Left lobe of liver (tissue), 2 donors: ENCODE results near the gene CCNK. TPM values are rescaled to one million over a fixed set of nuclear protein-coding genes. Genes with fewer than 3 reads are reported as not detected.
A peak's percentile ranks its signal among the peaks of the same experiment; 100 is the strongest.

Experiments used
- ATAC-seq: fragments of 200-7000 bp; cut with Tn5 transposase; one replicate; pipeline ENCODE4 v1.9.1; 2020; ENCODE audit warnings: mild to moderate bottlenecking, moderate library complexity
- DNase-seq: peaks from one replicate; pipeline ENCODE4 v3.0.0-alpha.2; 2020; ENCODE audit warnings: low spot score
- total RNA-seq: library from RNA; stranded (reverse); gene quantifications from one replicate; pipeline ENCODE4 v1.2.1, GENCODE V29; 2021
- donor health status: DM: no; HTN: no; CAD: no; lungs with moderate emphysema.
- donor health status: DM: no; HTN: yes; CAD: no.

CCNK gene
- total RNA-seq, 1 donor from 2014 or later, result 13.8 TPM

DNA sequence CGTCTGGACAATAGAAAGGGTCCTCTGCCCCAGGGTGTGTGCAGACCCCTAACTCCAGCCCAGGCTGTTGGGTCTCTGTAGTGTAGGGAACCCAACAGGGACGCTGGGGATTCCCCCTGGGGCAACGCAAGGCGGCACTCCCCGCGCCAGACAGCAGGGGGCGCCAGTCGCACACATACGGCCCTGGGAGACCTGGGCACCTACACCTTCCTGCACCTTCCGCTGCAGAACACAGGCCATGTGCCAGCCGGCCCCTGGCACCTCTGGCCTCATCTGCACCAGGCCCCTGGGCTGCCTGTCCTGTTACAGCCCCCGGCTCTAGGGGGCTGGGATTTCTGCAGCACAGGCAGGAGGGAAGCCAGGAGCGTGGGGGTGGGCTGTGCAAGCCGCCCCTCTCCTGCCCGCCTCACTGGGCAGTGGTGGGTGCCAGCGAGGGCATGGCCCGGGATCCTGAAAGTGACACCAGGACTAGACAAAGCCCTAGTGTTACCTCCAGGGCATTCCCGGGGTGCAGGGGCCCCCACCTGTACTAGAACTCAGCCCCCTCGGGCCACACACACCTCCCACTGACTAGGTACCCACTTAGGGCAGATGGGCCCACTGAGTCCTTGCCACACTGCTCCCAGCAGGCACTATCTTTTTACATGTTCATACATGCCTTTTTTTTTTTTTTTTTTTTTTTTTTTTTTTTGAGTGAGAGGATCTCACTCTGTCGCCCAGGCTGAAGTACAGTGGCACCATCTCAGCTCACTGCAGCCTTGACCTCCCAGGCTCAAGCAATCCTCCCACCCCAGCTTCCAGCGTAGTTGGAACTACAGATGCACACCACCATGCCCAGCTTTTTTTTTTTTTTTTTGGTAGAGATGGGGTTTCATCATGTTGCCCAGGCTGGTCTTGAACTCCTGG, 37.5 kb downstream of the CCNK start:
- ATAC-seq, result peak; percentile 93
- DNase-seq, result peak; percentile 89

- no peak for DNase-seq
- no peak for ATAC-seq
Measured at GRCh38 chr14:99519347-99519881, 38.2 kb downstream of the CCNK start.

DNA sequence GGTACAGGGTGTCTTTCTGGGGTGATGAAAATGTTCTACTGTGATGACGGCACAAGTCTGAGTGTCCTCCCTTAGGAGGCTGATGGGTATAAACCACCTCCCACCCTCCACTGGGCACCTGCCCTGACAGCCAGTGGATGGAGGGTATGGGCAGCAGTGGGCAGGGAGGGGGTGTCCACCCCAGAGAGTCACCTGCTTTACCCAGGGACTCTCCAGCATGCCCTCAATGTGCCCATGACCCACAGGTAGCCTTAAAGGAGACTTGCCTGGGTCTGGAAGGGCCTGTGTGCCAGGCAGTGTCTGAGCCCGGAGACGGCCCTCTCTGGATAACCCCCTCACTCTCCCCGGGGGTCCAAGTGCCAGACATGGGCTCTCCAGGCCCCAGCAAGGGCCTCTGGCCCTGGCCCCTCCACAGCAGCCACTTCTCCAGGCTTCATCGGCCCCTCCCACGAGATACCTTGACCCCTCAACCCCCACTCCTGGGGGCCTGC, 38.8 kb downstream of the CCNK start:
- ATAC-seq (no peak), DNase-seq (no peak)

GRCh38 chr14:99520571-99521081, 39.4 kb downstream of the CCNK start:
- no peak for ATAC-seq
- no peak for DNase-seq

- ATAC-seq, result no peak
- DNase-seq, result no peak
Measured at GRCh38 chr14:99521176-99522024, 40.2 kb downstream of the CCNK start.

- no peak for DNase-seq
- no peak for ATAC-seq
Measured at GRCh38 chr14:99522025-99522401, 40.8 kb downstream of the CCNK start.

DNA sequence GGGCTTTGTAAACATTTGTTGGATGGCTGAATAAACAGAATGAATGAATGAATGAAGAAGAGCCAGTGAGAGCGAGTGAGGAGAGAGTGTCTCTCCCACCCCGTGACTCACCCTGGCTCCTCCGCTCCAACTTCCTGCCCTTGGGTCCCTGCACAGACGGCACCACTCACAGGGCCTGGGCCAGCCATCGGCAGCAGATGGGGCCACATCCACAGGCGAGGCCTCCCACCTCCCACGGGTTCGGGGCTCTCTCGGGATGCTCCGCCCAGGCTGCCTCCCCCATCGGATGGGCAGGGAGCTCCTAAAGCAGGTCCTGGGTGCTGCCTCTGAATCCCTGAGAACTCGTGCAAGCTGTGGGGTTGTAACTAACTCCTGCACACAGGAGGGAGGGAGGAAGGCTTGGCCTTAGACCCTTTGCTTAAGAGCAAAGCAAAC, 41.3 kb downstream of the CCNK start:
- ATAC-seq (no peak), DNase-seq (no peak)

- DNase-seq (no peak), ATAC-seq (no peak)
Measured at GRCh38 chr14:99522934-99523703, 41.9 kb downstream of the CCNK start.

GRCh38 chr14:99523704-99524055, 42.5 kb downstream of the CCNK start:
- ATAC-seq (no peak), DNase-seq (no peak)

DNA sequence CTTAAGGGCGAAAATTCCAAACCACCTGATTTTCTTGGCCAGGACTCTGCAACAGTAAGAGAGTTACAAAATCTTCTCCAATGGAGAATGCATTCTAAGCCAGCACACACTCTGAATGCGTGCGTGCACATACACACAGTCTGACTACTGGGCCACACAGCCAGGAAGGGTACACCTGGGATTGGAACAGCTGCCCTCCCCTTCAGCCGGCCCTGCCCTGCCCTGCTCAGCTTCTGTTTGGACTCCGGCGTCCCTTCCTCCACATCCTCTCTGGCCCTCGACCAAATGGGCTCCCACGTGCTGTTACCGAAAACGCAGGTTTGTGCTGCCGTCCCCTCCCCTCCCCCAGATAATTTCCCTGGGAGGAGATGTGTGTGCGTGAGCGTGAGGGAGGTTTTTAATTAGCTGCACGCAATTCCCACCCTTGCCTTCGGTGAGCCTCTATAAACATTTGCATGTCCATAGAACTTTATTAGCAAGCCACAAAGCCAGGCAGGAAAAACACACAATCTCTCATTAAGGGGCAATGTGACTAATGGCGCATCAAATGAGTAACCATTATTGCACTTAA, 43.0 kb downstream of the CCNK start:
- ATAC-seq, result peak; percentile 17
- no peak for DNase-seq

GRCh38 chr14:99524804-99525698, 43.8 kb downstream of the CCNK start:
- DNase-seq, result no peak
- peak; percentile 41 for ATAC-seq

GRCh38 chr14:99525699-99526080, 44.5 kb downstream of the CCNK start:
- no peak for DNase-seq
- ATAC-seq, result no peak

DNA sequence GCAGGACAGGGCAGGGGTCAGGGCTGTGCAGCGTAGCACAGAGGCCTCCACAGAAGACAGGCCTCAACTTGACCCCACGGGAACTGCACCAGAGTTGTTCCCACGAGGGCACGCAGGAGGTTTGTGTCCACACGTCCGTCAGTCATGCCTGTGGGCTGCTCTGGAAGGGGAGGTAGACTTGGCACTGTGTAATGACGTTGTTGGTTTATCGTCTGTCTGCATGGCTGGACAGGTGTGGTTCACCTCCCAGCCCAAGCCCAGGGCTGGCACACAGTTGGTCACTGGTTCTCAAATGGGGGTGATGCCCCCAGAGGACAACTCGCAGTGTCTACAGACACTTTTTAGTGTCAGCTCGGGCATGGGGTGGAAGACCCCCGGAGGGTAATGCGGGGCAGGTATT, 45.8 kb downstream of the CCNK start:
- DNase-seq (no peak), ATAC-seq (no peak)

- DNase-seq, result no peak
Measured at GRCh38 chr14:99527427-99528076, 46.3 kb downstream of the CCNK start.

DNA sequence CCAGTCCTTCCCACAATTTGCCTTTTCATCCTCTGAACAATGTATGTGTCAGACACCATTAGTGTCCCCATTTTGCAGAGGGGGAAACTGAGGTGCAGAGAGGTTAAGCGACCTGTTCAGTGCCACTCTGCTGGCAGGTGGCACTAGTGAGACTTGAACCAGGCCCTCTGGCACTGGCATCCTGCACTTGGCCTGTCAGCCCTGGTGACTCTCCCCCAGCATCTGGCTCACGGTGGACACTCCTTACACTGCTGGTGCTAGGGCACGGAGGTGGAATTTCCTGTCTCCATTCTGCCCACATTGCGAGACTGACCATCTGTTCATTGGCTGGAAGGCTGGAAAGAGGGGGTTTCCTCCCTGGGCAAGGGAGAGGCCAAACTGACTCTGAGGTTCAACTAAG, 48.7 kb downstream of the CCNK start:
- peak; percentile 66 for ATAC-seq

More at GRCh38 chr14:99527427-99528076, 46.3 kb downstream of the CCNK start:
- ATAC-seq, result no peak

DNA sequence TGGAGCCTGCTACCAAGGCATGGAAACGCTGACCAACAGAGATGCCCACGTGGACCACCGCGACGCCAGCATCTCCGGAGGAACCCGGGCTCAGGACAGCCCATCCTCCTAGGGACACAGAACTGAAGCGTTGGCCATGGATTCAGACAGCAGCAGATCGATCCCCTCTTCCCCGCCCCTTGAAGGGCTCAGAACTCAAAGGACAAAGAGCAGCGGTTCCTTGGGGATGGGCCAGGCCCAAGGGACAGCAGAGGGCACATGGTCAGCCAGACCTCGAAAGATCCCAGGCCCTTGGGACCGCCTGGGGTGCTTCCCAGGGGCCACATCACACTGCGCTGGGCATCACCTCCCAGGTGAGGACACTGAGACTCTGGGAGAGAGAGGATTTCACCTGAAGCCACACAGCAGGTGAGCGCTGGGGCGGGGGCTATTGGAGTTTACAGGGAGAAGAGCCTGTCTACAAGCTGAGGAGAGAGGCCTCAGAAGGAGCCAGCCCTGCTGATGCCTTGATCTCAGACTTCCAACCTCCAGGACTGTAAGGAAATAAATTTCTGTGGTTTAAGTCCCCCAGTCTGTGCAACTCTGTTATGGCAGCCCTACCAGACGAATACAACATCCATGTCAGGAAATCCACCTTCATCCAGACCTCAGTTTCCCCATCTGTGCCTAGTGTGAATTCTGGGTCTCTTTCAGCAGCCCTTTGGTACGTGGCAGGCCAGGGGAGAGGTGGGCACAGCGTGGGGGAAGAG, 49.4 kb downstream of the CCNK start:
- peak; percentile 72 for DNase-seq
- peak; percentile 77 for ATAC-seq

More for the DNA sequence above, 48.7 kb downstream of the CCNK start:
- DNase-seq, result no peak

GRCh38 chr14:99531251-99532096, 50.3 kb downstream of the CCNK start:
- DNase-seq, result no peak
- no peak for ATAC-seq
